ENCODE data around the gene NXN.
A peak's percentile ranks its signal among the peaks of the same experiment; 100 is the strongest.
"Not testable (repeated sequence)": the region's sequence is repeated elsewhere in the genome, so short reads cannot be mapped to it uniquely, and the experiment has no call there.

The NXN gene

GRCh38 chr17:887551-888209 lies 91.9 kb downstream of the NXN start:
- Mint-ChIP-seq H3K9me3 (ENCODE audit: low read depth) (no peaks in the 10 kb centered on the region), H3K4me3 (no peak overlapping the region), H3K27ac (no peak overlapping the region), H3K4me1 (ENCODE audit: low read depth) (peaks cover 6% of the 10 kb centered on the region), H3K36me3 (no peaks in the 10 kb centered on the region), H3K27me3 (peaks cover 17% of the 10 kb centered on the region)

GRCh38 chr17:885971-886571 lies 93.5 kb downstream of the NXN start:
- H3K27ac Mint-ChIP-seq, result no peak overlapping the region
- H3K36me3 Mint-ChIP-seq, result no peaks in the 10 kb centered on the region
- peaks cover 18% of the 10 kb centered on the region for H3K27me3 Mint-ChIP-seq
- no peak overlapping the region for H3K4me3 Mint-ChIP-seq
- H3K9me3 Mint-ChIP-seq (ENCODE audit: low read depth), result no peaks in the 10 kb centered on the region
- peaks cover 6% of the 10 kb centered on the region for H3K4me1 Mint-ChIP-seq (ENCODE audit: low read depth)

- H3K27me3 Mint-ChIP-seq, result peaks cover 12% of the 10 kb centered on the region
- H3K27ac Mint-ChIP-seq, result no peak overlapping the region
- H3K9me3 Mint-ChIP-seq (ENCODE audit: low read depth), result no peaks in the 10 kb centered on the region
- H3K4me3 Mint-ChIP-seq, result no peak overlapping the region
- H3K36me3 Mint-ChIP-seq, result no peaks in the 10 kb centered on the region
- H3K4me1 Mint-ChIP-seq (ENCODE audit: low read depth), result peaks cover 4% of the 10 kb centered on the region
Measured at GRCh38 chr17:883586-883962, 96.0 kb downstream of the NXN start.

GRCh38 chr17:882827-883585 lies 96.6 kb downstream of the NXN start:
- H3K4me3 Mint-ChIP-seq, result no peak overlapping the region
- H3K4me1 Mint-ChIP-seq (ENCODE audit: low read depth), result peaks cover 4% of the 10 kb centered on the region
- H3K27me3 Mint-ChIP-seq, result peaks cover 13% of the 10 kb centered on the region
- no peaks in the 10 kb centered on the region for H3K36me3 Mint-ChIP-seq
- no peak overlapping the region for H3K27ac Mint-ChIP-seq
- no peaks in the 10 kb centered on the region for H3K9me3 Mint-ChIP-seq (ENCODE audit: low read depth)

GRCh38 chr17:881778-882177 lies 97.8 kb downstream of the NXN start:
- Mint-ChIP-seq H3K4me3 (no peak overlapping the region), H3K27me3 (peaks cover 17% of the 10 kb centered on the region), H3K4me1 (ENCODE audit: low read depth) (peaks cover 4% of the 10 kb centered on the region), H3K36me3 (no peaks in the 10 kb centered on the region), H3K27ac (no peak overlapping the region), H3K9me3 (ENCODE audit: low read depth) (no peaks in the 10 kb centered on the region)

- Mint-ChIP-seq H3K4me1 (ENCODE audit: low read depth) (peaks cover 11% of the 10 kb centered on the region), H3K36me3 (no peaks in the 10 kb centered on the region), H3K27ac (no peak overlapping the region), H3K27me3 (peaks cover 19% of the 10 kb centered on the region), H3K9me3 (ENCODE audit: low read depth) (no peaks in the 10 kb centered on the region), H3K4me3 (no peak overlapping the region)
Measured at GRCh38 chr17:880443-881269, 98.9 kb downstream of the NXN start.

- Mint-ChIP-seq H3K27ac (peak overlapping the region; percentile 2), H3K4me3 (no peak overlapping the region), H3K4me1 (ENCODE audit: low read depth) (peaks cover 12% of the 10 kb centered on the region), H3K36me3 (no peaks in the 10 kb centered on the region), H3K9me3 (ENCODE audit: low read depth) (no peaks in the 10 kb centered on the region), H3K27me3 (peaks cover 19% of the 10 kb centered on the region)
Measured at GRCh38 chr17:879546-880442, 99.8 kb downstream of the NXN start.

- H3K27ac Mint-ChIP-seq, result no peak overlapping the region
- no peaks in the 10 kb centered on the region for H3K9me3 Mint-ChIP-seq (ENCODE audit: low read depth)
- peaks cover 12% of the 10 kb centered on the region for H3K4me1 Mint-ChIP-seq (ENCODE audit: low read depth)
- no peaks in the 10 kb centered on the region for H3K36me3 Mint-ChIP-seq
- peaks cover 17% of the 10 kb centered on the region for H3K27me3 Mint-ChIP-seq
- no peak overlapping the region for H3K4me3 Mint-ChIP-seq
Measured at GRCh38 chr17:877630-878029, 101.9 kb downstream of the NXN start.

- H3K9me3 Mint-ChIP-seq (ENCODE audit: low read depth), result peaks cover 5% of the 10 kb centered on the region
- H3K4me3 Mint-ChIP-seq, result peak overlapping the region; percentile 49
- peaks cover 20% of the 10 kb centered on the region for H3K4me1 Mint-ChIP-seq (ENCODE audit: low read depth)
- H3K27ac Mint-ChIP-seq, result no peak overlapping the region
- H3K27me3 Mint-ChIP-seq, result peaks cover 15% of the 10 kb centered on the region
- no peaks in the 10 kb centered on the region for H3K36me3 Mint-ChIP-seq
Measured at GRCh38 chr17:876272-876671, 103.3 kb downstream of the NXN start.

- not testable (repeated sequence) for H3K4me3 Mint-ChIP-seq; H3K27ac Mint-ChIP-seq; H3K9me3 Mint-ChIP-seq (ENCODE audit: low read depth); H3K36me3 Mint-ChIP-seq; H3K27me3 Mint-ChIP-seq
- H3K4me1 Mint-ChIP-seq (ENCODE audit: low read depth), result peaks cover 16% of the 10 kb centered on the region
Measured at GRCh38 chr17:874590-874989, 105.0 kb downstream of the NXN start.

- peaks cover 10% of the 10 kb centered on the region for H3K27me3 Mint-ChIP-seq
- peaks cover 16% of the 10 kb centered on the region for H3K4me1 Mint-ChIP-seq (ENCODE audit: low read depth)
- H3K9me3 Mint-ChIP-seq (ENCODE audit: low read depth), result peaks cover 5% of the 10 kb centered on the region
- no peak overlapping the region for H3K27ac Mint-ChIP-seq
- no peaks in the 10 kb centered on the region for H3K36me3 Mint-ChIP-seq
- no peak overlapping the region for H3K4me3 Mint-ChIP-seq
Measured at GRCh38 chr17:872855-873254, 106.7 kb downstream of the NXN start.

- Mint-ChIP-seq H3K4me1 (ENCODE audit: low read depth) (peaks cover 16% of the 10 kb centered on the region), H3K4me3 (no peak overlapping the region), H3K36me3 (no peaks in the 10 kb centered on the region), H3K27ac (no peak overlapping the region), H3K9me3 (ENCODE audit: low read depth) (peaks cover 5% of the 10 kb centered on the region), H3K27me3 (peaks cover 7% of the 10 kb centered on the region)
Measured at GRCh38 chr17:871751-872519, 107.6 kb downstream of the NXN start.

- Mint-ChIP-seq H3K4me3 (no peak overlapping the region), H3K27me3 (peaks cover 7% of the 10 kb centered on the region), H3K27ac (no peak overlapping the region), H3K4me1 (ENCODE audit: low read depth) (peaks cover 7% of the 10 kb centered on the region), H3K9me3 (ENCODE audit: low read depth) (peaks cover 5% of the 10 kb centered on the region), H3K36me3 (no peaks in the 10 kb centered on the region)
Measured at GRCh38 chr17:869567-870525, 109.7 kb downstream of the NXN start.
